Ovary (tissue), 9 donors: ENCODE measurements around the gene NPTN. TPM values are rescaled to one million over a fixed set of nuclear protein-coding genes. Genes with fewer than 3 reads are reported as not detected.

ENCODE experiments used
- DNase-seq, 5 donors: peaks; one replicate each; pipeline ENCODE4 v3.0.0-alpha.2; 2019 to 2020
- H3K27ac ChIP-seq, 2 donors: fragments of 200-600 bp; one replicate each; pipeline versions ENCODE4 v1.5.1 to v1.8.0; 2019 to 2022
- H3K27me3 ChIP-seq: fragments of 200-600 bp; one replicate; pipeline ENCODE4 v1.8.0; 2022
- H3K36me3 ChIP-seq: fragments of 200-600 bp; sonication (generic); one replicate; pipeline ENCODE4 v1.5.1; 2019
- H3K4me1 ChIP-seq: one replicate; pipeline ENCODE4 v1.8.1; 2013; ENCODE audit warnings: mild to moderate bottlenecking, moderate library complexity; ENCODE audit not compliant: insufficient read depth
- H3K4me3 ChIP-seq: fragments of 200-600 bp; sonication (generic); one replicate; pipeline ENCODE4 v1.5.1; 2017
- H3K9me3 ChIP-seq, 2 donors: fragments of 200-600 bp in 1 of 2; sonication (generic) in 1 of 2; one replicate each; pipeline versions ENCODE4 v1.5.1 to v1.8.1; 2013 to 2019; ENCODE audit warnings: mild to moderate bottlenecking in 1 of 2, moderate library complexity in 1 of 2
- EP300 ChIP-seq: sonication (generic); formaldehyde crosslinking; IDR thresholded peaks from one replicate; pipeline ENCODE4 v1.6.1; 2017; ENCODE audit warnings: antibody characterized with exemption
- POLR2A ChIP-seq: fragments of 450-650 bp; IDR thresholded peaks from one replicate; pipeline ENCODE4 v1.6.1; 2017; ENCODE audit warnings: antibody characterized with exemption, mild to moderate bottlenecking, moderate library complexity
- WGBS, 3 donors: extraction: QIAGEN DNeasy Blood & Tissue Kit in 1 of 3; methylation state at CpG; one replicate each; pipeline versions ENCODE4 v1.1.5 to v1.1.7; 2013 to 2017; 5-methylcytosine and 5-hydroxymethylcytosine counted together
- intact Hi-C, 4 donors: fragments of 100-400 bp; cut with DNase I; formaldehyde crosslinking; loops; one replicate each; pipeline versions ENCODE4 v1.11.0 to v1.15.1; 2022 to 2023
- polyA plus RNA-seq, 2 donors: library from polyadenylated mRNA; stranded (reverse); fragments of 200-250 nt in 1 of 2; fragments of 350-450 nt in 1 of 2; fragmentation: Illumina TruSeq in 1 of 2; extraction: RNeasy Lipid Tissue Mini Kit (QIAGEN cat#74804) in 1 of 2; gene quantifications; one replicate each; pipeline ENCODE4 v1.2.3, GENCODE V29; 2013 to 2014
- total RNA-seq, 7 donors: library from RNA; depleted of rRNA in 2 of 7; stranded (reverse); fragments of >200 nt in 2 of 7; fragmentation: NEBNext Ultra II Directional in 3 of 7; extraction: Animal tissue kit (Norgen Biotek cat#: 25700) in 3 of 7; gene quantifications; one replicate each; pipeline versions ENCODE4 v1.1.0 to v1.2.4, GENCODE V29; 2016 to 2023
- TF ChIP-seq, protein P1 (sequence below), 3 donors: fragments of 450-650 bp in 2 of 3; fragments of 200-600 bp in 1 of 3; IDR thresholded peaks; one replicate each; pipeline versions ENCODE4 v1.5.1 to v1.8.0; 2016 to 2022; ENCODE audit warnings: antibody characterized with exemption in 3 of 3, mild to moderate bottlenecking in 1 of 3
- donor health status: DM: no; HTN: no; CAD: no; lungs with moderate emphysema.
- donor health status: DM: no; HTN: no; CAD: no.
- donor health status: Bipolar disorder and iron deficiency.
- donor health status: DM: yes; HTN: yes; CAD: no.
- donor health status: DM: no; HTN: no; CAD: no.
- donor health status: DM: yes; HTN: yes; CAD: no.

Gene NPTN
- total and polyA plus RNA-seq, 9 donors = 39.2 to 245 (median 82.0) TPM

GRCh38 chr15:73607405-73607804 is 25.8 kb downstream of the NPTN start:
- no peak overlapping the region for H3K27ac ChIP-seq

DNA sequence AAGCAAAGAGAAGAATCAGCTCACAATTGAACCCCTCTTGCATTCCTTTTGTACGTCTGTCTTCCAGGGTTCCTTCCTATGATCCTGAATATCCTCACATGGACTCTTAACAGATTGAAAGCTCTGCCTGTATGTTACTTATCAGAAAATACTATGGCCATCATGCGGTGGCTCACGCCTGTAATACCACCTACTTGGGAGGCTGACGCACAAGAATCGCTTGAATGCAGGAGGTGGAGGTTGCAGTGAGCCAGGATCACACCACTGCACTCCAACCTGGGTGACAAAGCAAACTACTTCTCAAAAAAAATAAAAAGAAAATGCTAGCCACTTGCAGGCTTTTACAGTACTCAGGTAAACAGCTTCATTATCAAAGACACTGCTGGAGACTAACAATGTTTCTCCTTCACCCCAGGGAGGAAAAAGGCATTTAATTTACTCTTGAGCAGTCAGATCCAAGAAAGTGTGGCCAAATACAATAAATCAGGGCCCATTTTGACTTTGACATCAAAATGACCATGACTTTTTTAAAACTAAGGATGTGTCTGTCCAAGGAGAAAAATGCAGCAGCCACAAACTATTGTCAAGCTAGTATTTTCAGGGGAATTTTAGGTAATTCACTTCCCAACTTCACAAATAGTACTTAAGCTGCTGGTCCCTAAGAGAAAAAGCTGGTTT is 27.3 kb downstream of the NPTN start:
- intact Hi-C loops = no loop called here
- WGBS, 3 donors = 92 to 96% (median 93%) methylated on average over 5 of the region's 5 CpGs
- TF ChIP-seq EP300 (no peak), POLR2A (no peak)
- TF ChIP-seq, protein P1, sequence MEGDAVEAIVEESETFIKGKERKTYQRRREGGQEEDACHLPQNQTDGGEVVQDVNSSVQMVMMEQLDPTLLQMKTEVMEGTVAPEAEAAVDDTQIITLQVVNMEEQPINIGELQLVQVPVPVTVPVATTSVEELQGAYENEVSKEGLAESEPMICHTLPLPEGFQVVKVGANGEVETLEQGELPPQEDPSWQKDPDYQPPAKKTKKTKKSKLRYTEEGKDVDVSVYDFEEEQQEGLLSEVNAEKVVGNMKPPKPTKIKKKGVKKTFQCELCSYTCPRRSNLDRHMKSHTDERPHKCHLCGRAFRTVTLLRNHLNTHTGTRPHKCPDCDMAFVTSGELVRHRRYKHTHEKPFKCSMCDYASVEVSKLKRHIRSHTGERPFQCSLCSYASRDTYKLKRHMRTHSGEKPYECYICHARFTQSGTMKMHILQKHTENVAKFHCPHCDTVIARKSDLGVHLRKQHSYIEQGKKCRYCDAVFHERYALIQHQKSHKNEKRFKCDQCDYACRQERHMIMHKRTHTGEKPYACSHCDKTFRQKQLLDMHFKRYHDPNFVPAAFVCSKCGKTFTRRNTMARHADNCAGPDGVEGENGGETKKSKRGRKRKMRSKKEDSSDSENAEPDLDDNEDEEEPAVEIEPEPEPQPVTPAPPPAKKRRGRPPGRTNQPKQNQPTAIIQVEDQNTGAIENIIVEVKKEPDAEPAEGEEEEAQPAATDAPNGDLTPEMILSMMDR (IDR thresholded peaks at IDR 0.05) = no peak
- Histone ChIP-seq H3K27me3 (no peaks in the 10 kb centered on the region), H3K36me3 (no peaks in the 10 kb centered on the region), H3K4me3 (no peak overlapping the region), H3K9me3 (no peaks in the 10 kb centered on the region), H3K27ac (no peak overlapping the region), H3K4me1 (peaks cover 16% of the 10 kb centered on the region)
- DNase-seq = no peak

More at GRCh38 chr15:73607405-73607804, 25.8 kb downstream of the NPTN start:
- Histone ChIP-seq H3K27me3 (no peaks in the 10 kb centered on the region), H3K4me1 (peaks cover 7% of the 10 kb centered on the region), H3K9me3 (no peaks in the 10 kb centered on the region), H3K36me3 (no peaks in the 10 kb centered on the region), H3K4me3 (no peak overlapping the region)
- intact Hi-C loops = no loop called here
- no peak for TF ChIP-seq EP300
- TF ChIP-seq, protein P1 (IDR thresholded peaks at IDR 0.05) = no peak
- no peak for TF ChIP-seq POLR2A
- no peak for DNase-seq
- WGBS, 3 donors = 72 to 83% (median 72%) methylated on average over 2 of the region's 2 CpGs

- no peak overlapping the region for H3K27ac ChIP-seq
- H3K9me3 ChIP-seq = no peaks in the 10 kb centered on the region
- peaks cover 19% of the 10 kb centered on the region for H3K4me1 ChIP-seq
- no peak for DNase-seq
- no peak for TF ChIP-seq EP300
- TF ChIP-seq, protein P1 (IDR thresholded peaks at IDR 0.05) = no peak
- no peak for TF ChIP-seq POLR2A
- no peak overlapping the region for H3K4me3 ChIP-seq
- no peaks in the 10 kb centered on the region for H3K36me3 ChIP-seq
- no peaks in the 10 kb centered on the region for H3K27me3 ChIP-seq
- WGBS, 3 donors = 98 to 100% (median 100%) methylated on average over 1 of the region's 1 CpG
- intact Hi-C loops = no loop called here
Measured at GRCh38 chr15:73604477-73604876, 28.7 kb downstream of the NPTN start.

GRCh38 chr15:73602992-73603391 is 30.2 kb downstream of the NPTN start:
- intact Hi-C loops = no loop called here
- 67 to 75% (median 73%) methylated on average over 2 of the region's 2 CpGs for WGBS, 3 donors
- TF ChIP-seq, protein P1 (IDR thresholded peaks at IDR 0.05) = no peak
- TF ChIP-seq EP300 = no peak
- no peak for TF ChIP-seq POLR2A
- H3K4me3 ChIP-seq = no peak overlapping the region
- H3K4me1 ChIP-seq = peaks cover 29% of the 10 kb centered on the region
- H3K27me3 ChIP-seq = no peaks in the 10 kb centered on the region
- DNase-seq = no peak
- no peak overlapping the region for H3K27ac ChIP-seq
- no peaks in the 10 kb centered on the region for H3K9me3 ChIP-seq
- H3K36me3 ChIP-seq = no peaks in the 10 kb centered on the region
